ENCODE results near the gene SMOC2. TPM values are rescaled to one million over a fixed set of nuclear protein-coding genes. Genes with fewer than 3 reads are reported as not detected.

The SMOC2 gene
- total RNA-seq, 1 experiment from 2014 or later = 0.42 TPM

GRCh38 chr6:168563656-168564055, 122.7 kb downstream of the SMOC2 start (continued):
- TF ChIP-seq REST (IDR thresholded peaks at IDR 0.05; ENCODE audit: low read depth) = no peak
- TF ChIP-seq SIN3A (IDR thresholded peaks at IDR 0.05; ENCODE audit: low read depth) = no peak
- no peak for TF ChIP-seq SRF (IDR thresholded peaks at IDR 0.05; ENCODE audit: low read depth)
- TF ChIP-seq RAD21 (IDR thresholded peaks at IDR 0.05; ENCODE audit: low read depth) = no peak
- no peak for TF ChIP-seq EZH2 (IDR thresholded peaks at IDR 0.05)
- no peak for TF ChIP-seq EZH2phosphoT487 (IDR thresholded peaks at IDR 0.05; ENCODE audit: borderline replicate concordance)
- TF ChIP-seq ZNF274 (IDR thresholded peaks at IDR 0.05; ENCODE audit: low read depth, low read length) = no peak
- TF ChIP-seq SP1 (IDR thresholded peaks at IDR 0.05; ENCODE audit: low read depth) = no peak
- TF ChIP-seq JUND (IDR thresholded peaks at IDR 0.05) = no peak

- Histone ChIP-seq H3K9ac (ENCODE audit: low read length) (no peak overlapping the region), H4K20me1 (ENCODE audit: insufficient read depth) (no peaks in the 10 kb centered on the region), H3K9me2 (ENCODE audit: insufficient read depth) (no peaks in the 10 kb centered on the region), H3K4me1 (ENCODE audit: control insufficient read depth in 1 of 2, insufficient read depth in 2 of 2, low read length in 2 of 2) (peaks cover 0 to 2% of the 10 kb centered on the region in 2 experiments; a peak in 1 of 4 replicates), H3K4me3 (replicated peaks in 1 of 2; ENCODE audit: low read depth in 1 of 2, low read length in 2 of 2) (no peak overlapping the region), H2AFZ (ENCODE audit: low read depth, low read length, poor library complexity, severe bottlenecking) (no peak overlapping the region), H3K27me3 (ENCODE audit: insufficient read depth, low read length) (no peaks in the 10 kb centered on the region), H3K27ac (ENCODE audit: low read depth, low read length) (no peak overlapping the region), H3K4me2 (ENCODE audit: low read length) (no peak overlapping the region), H3K79me2 (ENCODE audit: insufficient read depth, low read length) (no peaks in the 10 kb centered on the region), H3K9me3 (ENCODE audit: control insufficient read depth in 1 of 2, insufficient read depth in 1 of 2, low read depth in 1 of 2, low read length in 2 of 2) (no peaks in the 10 kb centered on the region; a peak in 1 of 4 replicates), H3K36me3 (ENCODE audit: control insufficient read depth in 1 of 2, insufficient read depth in 2 of 2, low read length in 2 of 2) (no peaks in the 10 kb centered on the region)
- RAD21 ChIA-PET (ENCODE audit: low non-redundant PET in 1 of 2, low total read pairs in 2 of 2, uncharacterized antibody in 2 of 2, unreplicated experiment in 2 of 2) = no interaction called here
- TF ChIP-seq POLR2A (IDR thresholded peaks at IDR 0.05; ENCODE audit: borderline replicate concordance, extremely low read depth, insufficient read depth, insufficient read length) = no peak
- TF ChIP-seq ELF1 (IDR thresholded peaks at IDR 0.05; ENCODE audit: borderline replicate concordance, low read depth) = no peak
- TF ChIP-seq JUND (IDR thresholded peaks at IDR 0.05) = no peak
- no peak for TF ChIP-seq TCF7L2 (IDR thresholded peaks at IDR 0.05; ENCODE audit: borderline replicate concordance, extremely low read depth, insufficient read depth, insufficient read length)
- no peak for TF ChIP-seq CEBPB (IDR thresholded peaks at IDR 0.05; ENCODE audit: low read depth)
- ATAC-seq = no peak
- CTCF ChIA-PET = no interaction called here
- POLR2A ChIA-PET = no interaction called here
- BruUV-seq (replicated peaks) = no TSS peak
- no peak for DNase-seq (ENCODE audit: low read depth, low spot score)
- intact Hi-C loops (cut with micrococcal nuclease) = no loop called here
These were observed 124.1 kb downstream of the SMOC2 start for GRCh38 chr6:168565112-168565511.
